HG03066 (cell line): ENCODE measurements around the gene NT5C1B.

Source experiments
- ATAC-seq: cut with Tn5 transposase; IDR thresholded peaks from one replicate; pipeline ENCODE4 v1.9.1; 2021; ENCODE audit warnings: low read depth; ENCODE audit not compliant: unreplicated experiment

NT5C1B gene

GRCh38 chr2:18518116-18519111, 71.0 kb downstream of the NT5C1B start:
- ATAC-seq, result no peak

GRCh38 chr2:18517386-18517785, 72.0 kb downstream of the NT5C1B start:
- ATAC-seq, result no peak

GRCh38 chr2:18516112-18516511, 73.3 kb downstream of the NT5C1B start:
- no peak for ATAC-seq

- no peak for ATAC-seq
Measured at GRCh38 chr2:18514526-18515461, 74.6 kb downstream of the NT5C1B start.
